PC-3 (cell line): ENCODE results near the gene NTM. TPM values are rescaled to one million over a fixed set of nuclear protein-coding genes. Genes with fewer than 3 reads are reported as not detected.

Experiments
- ATAC-seq: fragments of 200-7000 bp; cut with Tn5 transposase; 2 replicates; pipeline ENCODE4 v1.9.1; 2020; ENCODE audit warnings: mild to moderate bottlenecking, moderate library complexity
- BruUV-seq: library from RNA; stranded (reverse); fragments of 400-500 nt; replicated peaks from 2 replicates; lab custom pipeline; 2021; lab: Mats Ljungman, UMichigan
- CTCF ChIA-PET: fragments of 300-600 bp; sonication (Branson Sonifier 250); formaldehyde crosslinking; loops from one replicate; lab custom pipeline; 2022; ENCODE audit warnings: antibody characterized with exemption; lab: Charles Lee
- POLR2A ChIA-PET: fragments of 300-600 bp; sonication (Branson Sonifier 250); formaldehyde crosslinking; loops from one replicate; lab custom pipeline; 2022; ENCODE audit warnings: antibody characterized with exemption; ENCODE audit not compliant: unreplicated experiment; lab: Charles Lee
- DNase-seq: peaks from one replicate; pipeline ENCODE4 v3.0.0-alpha.2; 2015
- H2AFZ ChIP-seq: fragments of 300-600 bp; sonication (generic); 2 replicates; pipeline ENCODE4 v1.6.0; 2016; ENCODE audit warnings: antibody characterized with exemption, low read length
- H3F3A ChIP-seq: fragments of 300-600 bp; sonication (generic); one replicate; pipeline ENCODE4 v1.6.0; 2017; ENCODE audit warnings: antibody characterized with exemption, low read length, control low read depth, mild to moderate bottlenecking; ENCODE audit not compliant: unreplicated experiment
- H3K27ac ChIP-seq: fragments of 300-600 bp; sonication (generic); 2 replicates; pipeline ENCODE4 v1.5.1; 2016; ENCODE audit warnings: mild to moderate bottlenecking, low read length
- H3K27me3 ChIP-seq: fragments of 300-600 bp; sonication (generic); 2 replicates; pipeline ENCODE4 v1.6.1; 2016; ENCODE audit warnings: low read length, mixed read lengths
- H3K36me3 ChIP-seq: fragments of 300-600 bp; sonication (generic); 2 replicates; pipeline ENCODE4 v1.6.1; 2016; ENCODE audit warnings: low read depth, mixed run types, low read length, mixed read lengths
- H3K4me1 ChIP-seq: fragments of 300-600 bp; sonication (generic); 2 replicates; pipeline ENCODE4 v1.5.1; 2016; ENCODE audit warnings: low read length; ENCODE audit not compliant: insufficient read depth
- H3K4me2 ChIP-seq: fragments of 300-600 bp; sonication (generic); 2 replicates; pipeline ENCODE4 v1.6.0; 2016; ENCODE audit warnings: low read length
- H3K4me3 ChIP-seq: fragments of 300-600 bp; sonication (generic); 2 replicates; pipeline ENCODE4 v1.5.1; 2016; ENCODE audit warnings: mild to moderate bottlenecking, low read length, mixed read lengths
- H3K79me2 ChIP-seq: fragments of 300-600 bp; sonication (generic); 2 replicates; pipeline ENCODE4 v1.6.1; 2017; ENCODE audit warnings: low read length, mixed read lengths
- H3K9ac ChIP-seq: fragments of 300-600 bp; sonication (generic); 2 replicates; pipeline ENCODE4 v1.6.0; 2016; ENCODE audit warnings: mild to moderate bottlenecking, low read length
- H3K9me2 ChIP-seq: fragments of 300-600 bp; sonication (generic); replicated peaks from 2 replicates; pipeline ENCODE4 v1.6.1; 2016; ENCODE audit warnings: mixed run types, low read length, mixed read lengths
- H3K9me3 ChIP-seq: fragments of 300-600 bp; sonication (generic); 2 replicates; pipeline ENCODE4 v1.6.1; 2016; ENCODE audit warnings: low read length, mixed read lengths
- H4K20me1 ChIP-seq: fragments of 300-600 bp; sonication (generic); 2 replicates; pipeline ENCODE4 v1.6.1; 2016; ENCODE audit warnings: low read length, mixed read lengths
- EZH2 ChIP-seq: fragments of 300-600 bp; sonication (generic); IDR thresholded peaks from one replicate; pipeline ENCODE4 v1.6.1; 2017; ENCODE audit warnings: antibody characterized with exemption, mild to moderate bottlenecking, low read length; ENCODE audit not compliant: unreplicated experiment
- EZH2phosphoT487 ChIP-seq: fragments of 300-600 bp; sonication (generic); IDR thresholded peaks from 2 replicates; pipeline ENCODE4 v1.6.1; 2018; ENCODE audit warnings: mild to moderate bottlenecking, antibody characterized with exemption, low read length, borderline replicate concordance
- intact Hi-C: fragments of 100-400 bp; cut with micrococcal nuclease; formaldehyde crosslinking; loops from 2 replicates; pipeline ENCODE4 v1.9.0; 2023
- total RNA-seq: library from RNA; depleted of rRNA; stranded (reverse); fragments of >200 nt; gene quantifications from 2 replicates; pipeline ENCODE4 v1.2.3, GENCODE V29; 2014
- TF ChIP-seq, protein P1 (sequence below): fragments of 300-600 bp; sonication (generic); conservative IDR thresholded peaks from 2 replicates; pipeline ENCODE4 v1.5.1; 2017; ENCODE audit warnings: antibody characterized with exemption, low read depth, mild to moderate bottlenecking, low read length

Gene NTM
- total RNA-seq, 1 experiment from 2014 or later = not detected

DNA sequence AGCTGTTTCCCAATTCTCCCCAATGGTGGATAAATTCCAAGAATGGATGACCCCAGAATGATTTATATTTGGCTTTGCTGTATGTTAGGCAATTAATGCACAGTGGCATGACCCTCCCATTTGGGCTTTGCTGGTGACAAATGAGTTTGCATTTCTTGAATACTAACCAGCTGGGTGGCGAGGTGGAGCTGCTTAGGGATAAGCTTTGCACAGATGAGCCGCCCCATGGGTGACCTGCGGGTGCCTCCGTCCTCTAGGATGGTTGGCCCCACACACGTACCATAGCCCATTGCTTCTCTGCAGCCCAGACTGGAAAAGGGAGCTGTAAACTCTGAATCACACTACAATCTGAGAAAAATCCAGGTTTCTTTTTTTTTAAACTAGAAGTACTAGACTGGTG, 94.6 kb downstream of the NTM start:
- H3K79me2 ChIP-seq = no peaks in the 10 kb centered on the region
- POLR2A ChIA-PET = no interaction called here

DNA sequence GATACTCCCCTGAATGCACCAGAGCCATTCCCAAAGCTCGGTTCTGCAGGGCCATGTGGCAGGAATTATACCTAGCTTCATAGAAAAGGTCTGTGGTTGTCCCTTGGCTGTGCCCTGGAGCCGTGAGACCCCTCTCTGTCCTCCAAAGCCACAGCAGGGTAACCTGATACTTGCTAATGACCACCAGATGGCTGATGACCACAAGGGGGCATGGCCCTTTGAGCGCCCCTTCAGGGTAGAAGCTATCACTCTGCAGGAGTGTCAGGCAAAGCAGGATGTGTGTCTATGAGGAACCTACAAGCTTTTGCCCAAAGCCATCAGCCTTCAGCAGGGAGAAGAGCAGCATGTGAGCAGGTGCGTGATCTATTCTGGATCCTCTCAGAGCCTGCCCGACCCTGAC, 95.3 kb downstream of the NTM start:
- Histone ChIP-seq H3K9me2 (no peaks in the 10 kb centered on the region), H3F3A (no peaks in the 10 kb centered on the region), H3K79me2 (no peaks in the 10 kb centered on the region), H3K36me3 (no peaks in the 10 kb centered on the region), H3K27me3 (peaks cover 56% of the 10 kb centered on the region), H3K9ac (no peak overlapping the region), H3K4me3 (no peak overlapping the region), H4K20me1 (no peaks in the 10 kb centered on the region), H3K9me3 (no peaks in the 10 kb centered on the region), H3K4me2 (no peak overlapping the region), H3K27ac (no peak overlapping the region), H2AFZ (no peak overlapping the region), H3K4me1 (no peaks in the 10 kb centered on the region)
- intact Hi-C loops = no loop called here
- ChIA-PET POLR2A (no interaction called here), CTCF (interaction anchor here (0.6 kb wide), 1 partner anchor 30 kb away, joined by 3 read pairs; no protein-coding TSS in a partner anchor)
- TF ChIP-seq EZH2 (no peak), EZH2phosphoT487 (no peak)
- TF ChIP-seq, protein P1, sequence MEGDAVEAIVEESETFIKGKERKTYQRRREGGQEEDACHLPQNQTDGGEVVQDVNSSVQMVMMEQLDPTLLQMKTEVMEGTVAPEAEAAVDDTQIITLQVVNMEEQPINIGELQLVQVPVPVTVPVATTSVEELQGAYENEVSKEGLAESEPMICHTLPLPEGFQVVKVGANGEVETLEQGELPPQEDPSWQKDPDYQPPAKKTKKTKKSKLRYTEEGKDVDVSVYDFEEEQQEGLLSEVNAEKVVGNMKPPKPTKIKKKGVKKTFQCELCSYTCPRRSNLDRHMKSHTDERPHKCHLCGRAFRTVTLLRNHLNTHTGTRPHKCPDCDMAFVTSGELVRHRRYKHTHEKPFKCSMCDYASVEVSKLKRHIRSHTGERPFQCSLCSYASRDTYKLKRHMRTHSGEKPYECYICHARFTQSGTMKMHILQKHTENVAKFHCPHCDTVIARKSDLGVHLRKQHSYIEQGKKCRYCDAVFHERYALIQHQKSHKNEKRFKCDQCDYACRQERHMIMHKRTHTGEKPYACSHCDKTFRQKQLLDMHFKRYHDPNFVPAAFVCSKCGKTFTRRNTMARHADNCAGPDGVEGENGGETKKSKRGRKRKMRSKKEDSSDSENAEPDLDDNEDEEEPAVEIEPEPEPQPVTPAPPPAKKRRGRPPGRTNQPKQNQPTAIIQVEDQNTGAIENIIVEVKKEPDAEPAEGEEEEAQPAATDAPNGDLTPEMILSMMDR = no peak; the same call in 1 of the 2 replicates
- no peak for ATAC-seq
- no peak for DNase-seq
- no TSS peak for BruUV-seq

More for the DNA sequence above, 94.6 kb downstream of the NTM start:
- no peak overlapping the region for H3K4me2 ChIP-seq
- BruUV-seq = no TSS peak
- H3K27me3 ChIP-seq = peaks cover 56% of the 10 kb centered on the region
- H3K9me3 ChIP-seq = no peaks in the 10 kb centered on the region
- H3K4me3 ChIP-seq = no peak overlapping the region
- intact Hi-C loops = no loop called here
- H2AFZ ChIP-seq = no peak overlapping the region
- H3K9me2 ChIP-seq = no peaks in the 10 kb centered on the region
- no peak for ATAC-seq
- no peaks in the 10 kb centered on the region for H3K36me3 ChIP-seq
- no peaks in the 10 kb centered on the region for H3K4me1 ChIP-seq
- no peaks in the 10 kb centered on the region for H3F3A ChIP-seq
- DNase-seq = no peak
- CTCF ChIA-PET = no interaction called here
- TF ChIP-seq EZH2phosphoT487 (no peak), EZH2 (no peak)
- TF ChIP-seq, protein P1 = no peak
- H3K9ac ChIP-seq = no peak overlapping the region
- H4K20me1 ChIP-seq = no peaks in the 10 kb centered on the region
- no peak overlapping the region for H3K27ac ChIP-seq

DNA sequence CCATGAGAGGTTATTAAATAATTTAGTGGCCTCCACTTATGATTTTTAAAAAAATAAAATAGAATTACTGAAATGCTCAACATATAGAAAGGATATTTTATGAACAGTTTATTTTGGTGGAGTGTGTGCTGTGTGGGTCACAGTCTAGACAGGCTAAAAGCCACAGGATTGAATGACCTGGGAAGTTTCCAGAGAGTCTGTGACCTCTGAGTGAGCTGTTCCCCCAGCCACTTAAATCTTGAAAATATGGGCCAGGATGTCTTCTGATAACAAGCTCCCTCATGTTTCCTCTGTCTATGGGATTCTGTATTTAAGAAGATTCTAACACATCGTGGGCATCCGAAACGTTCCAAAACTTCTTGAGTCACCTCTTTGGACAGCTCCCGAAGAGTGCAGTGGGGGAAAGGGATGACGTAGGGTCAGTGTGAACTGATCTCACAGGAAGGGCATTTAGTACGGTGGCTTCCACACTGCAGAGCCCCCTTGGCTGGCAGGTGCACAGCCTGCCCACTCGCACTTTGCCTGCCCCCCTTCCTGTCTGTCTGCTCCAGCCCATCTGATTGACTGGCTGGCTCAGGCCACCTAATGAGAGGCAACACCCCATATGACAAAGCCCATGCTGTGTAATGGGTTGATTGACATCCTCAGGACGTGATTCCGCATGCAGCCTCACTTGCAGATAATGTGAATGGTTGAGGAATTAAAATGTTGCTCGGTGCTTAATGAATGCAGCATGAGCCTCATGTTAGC, 97.4 kb downstream of the NTM start:
- no TSS peak for BruUV-seq
- H4K20me1 ChIP-seq = no peaks in the 10 kb centered on the region
- H3K27me3 ChIP-seq = peaks cover 47% of the 10 kb centered on the region
- no peaks in the 10 kb centered on the region for H3K4me1 ChIP-seq
- H3K36me3 ChIP-seq = no peaks in the 10 kb centered on the region
- H3K4me2 ChIP-seq = no peak overlapping the region
- H3K4me3 ChIP-seq = no peak overlapping the region
- H3K79me2 ChIP-seq = no peaks in the 10 kb centered on the region
- DNase-seq (no peak), ATAC-seq (no peak)
- ChIA-PET POLR2A (no interaction called here), CTCF (no interaction called here)
- no peaks in the 10 kb centered on the region for H3F3A ChIP-seq
- H3K9me3 ChIP-seq = no peaks in the 10 kb centered on the region
- no peak overlapping the region for H3K9ac ChIP-seq
- no peak overlapping the region for H3K27ac ChIP-seq
- H3K9me2 ChIP-seq = no peaks in the 10 kb centered on the region
- intact Hi-C loops = no loop called here
- H2AFZ ChIP-seq = no peak overlapping the region
- TF ChIP-seq, protein P1 = no peak
- TF ChIP-seq EZH2phosphoT487 = no peak
